Subcutaneous adipose tissue (tissue), 4 donors: ENCODE data around the gene IQSEC1. TPM values are rescaled to one million over a fixed set of nuclear protein-coding genes. Genes with fewer than 3 reads are reported as not detected.

Source experiments
- total RNA-seq, 4 donors: library from RNA; depleted of rRNA; stranded (reverse); fragments of >200 nt; gene quantifications; one replicate each; pipeline ENCODE4 v1.1.0, GENCODE V29; 2016
- TF ChIP-seq, protein P1 (sequence below): fragments of 450-650 bp; IDR thresholded peaks from one replicate; pipeline ENCODE4 v1.5.1; 2016; ENCODE audit warnings: low read depth, mild to moderate bottlenecking, control low read depth, antibody characterized with exemption, moderate library complexity

Gene IQSEC1
- total RNA-seq, 4 donors from 2014 or later, result 44.3 to 99.1 (median 51.8) TPM

DNA sequence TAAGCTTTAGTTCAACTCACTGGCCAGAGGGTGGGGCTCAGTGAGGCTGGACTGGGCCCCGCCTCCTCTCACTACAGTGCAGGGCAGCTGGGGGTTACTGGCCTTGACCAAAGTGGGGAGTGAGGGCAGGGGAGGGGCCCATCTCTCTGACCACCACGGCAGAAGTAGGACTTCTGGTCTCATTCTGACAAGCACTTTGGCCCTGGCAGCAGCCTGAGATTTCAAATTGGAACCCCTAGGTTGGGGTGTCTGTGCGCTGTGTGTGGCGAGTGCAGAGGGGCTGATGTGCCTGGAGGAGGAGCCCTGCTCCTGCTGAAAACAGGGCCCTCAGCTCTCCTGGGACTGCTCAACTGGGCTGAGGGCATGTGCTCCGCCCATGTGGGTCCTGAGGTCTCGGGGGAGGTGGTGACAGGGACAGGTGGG is 171.6 kb downstream of the IQSEC1 start:
- TF ChIP-seq, protein P1, sequence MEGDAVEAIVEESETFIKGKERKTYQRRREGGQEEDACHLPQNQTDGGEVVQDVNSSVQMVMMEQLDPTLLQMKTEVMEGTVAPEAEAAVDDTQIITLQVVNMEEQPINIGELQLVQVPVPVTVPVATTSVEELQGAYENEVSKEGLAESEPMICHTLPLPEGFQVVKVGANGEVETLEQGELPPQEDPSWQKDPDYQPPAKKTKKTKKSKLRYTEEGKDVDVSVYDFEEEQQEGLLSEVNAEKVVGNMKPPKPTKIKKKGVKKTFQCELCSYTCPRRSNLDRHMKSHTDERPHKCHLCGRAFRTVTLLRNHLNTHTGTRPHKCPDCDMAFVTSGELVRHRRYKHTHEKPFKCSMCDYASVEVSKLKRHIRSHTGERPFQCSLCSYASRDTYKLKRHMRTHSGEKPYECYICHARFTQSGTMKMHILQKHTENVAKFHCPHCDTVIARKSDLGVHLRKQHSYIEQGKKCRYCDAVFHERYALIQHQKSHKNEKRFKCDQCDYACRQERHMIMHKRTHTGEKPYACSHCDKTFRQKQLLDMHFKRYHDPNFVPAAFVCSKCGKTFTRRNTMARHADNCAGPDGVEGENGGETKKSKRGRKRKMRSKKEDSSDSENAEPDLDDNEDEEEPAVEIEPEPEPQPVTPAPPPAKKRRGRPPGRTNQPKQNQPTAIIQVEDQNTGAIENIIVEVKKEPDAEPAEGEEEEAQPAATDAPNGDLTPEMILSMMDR, result no peak

DNA sequence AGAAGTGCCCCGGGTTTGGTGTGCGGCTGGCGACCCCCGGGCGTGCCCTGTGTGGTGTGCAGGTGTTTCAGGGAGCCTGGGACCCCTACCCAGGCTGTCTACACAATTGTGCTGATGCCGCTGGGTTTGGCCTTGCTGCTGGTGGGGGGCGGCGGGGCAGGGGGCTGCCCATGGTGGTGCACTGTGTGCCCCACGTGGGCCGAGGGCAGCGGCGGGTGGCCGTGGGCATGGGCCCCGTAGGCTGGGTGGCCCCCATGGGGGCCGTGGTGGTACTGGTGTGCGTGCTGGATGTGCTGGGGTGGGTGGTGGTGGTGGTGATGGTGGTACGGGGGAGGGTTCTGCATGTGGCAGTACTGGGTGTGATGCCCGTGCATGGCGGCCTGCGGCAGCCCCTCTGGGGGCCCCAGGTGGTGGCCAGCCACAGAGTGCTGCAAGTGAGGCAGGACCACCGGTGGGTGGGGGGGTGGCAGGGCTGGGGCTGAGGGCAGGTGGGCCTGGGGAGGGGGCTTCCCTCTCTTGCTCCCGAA is 172.3 kb downstream of the IQSEC1 start:
- TF ChIP-seq, protein P1, result no peak

DNA sequence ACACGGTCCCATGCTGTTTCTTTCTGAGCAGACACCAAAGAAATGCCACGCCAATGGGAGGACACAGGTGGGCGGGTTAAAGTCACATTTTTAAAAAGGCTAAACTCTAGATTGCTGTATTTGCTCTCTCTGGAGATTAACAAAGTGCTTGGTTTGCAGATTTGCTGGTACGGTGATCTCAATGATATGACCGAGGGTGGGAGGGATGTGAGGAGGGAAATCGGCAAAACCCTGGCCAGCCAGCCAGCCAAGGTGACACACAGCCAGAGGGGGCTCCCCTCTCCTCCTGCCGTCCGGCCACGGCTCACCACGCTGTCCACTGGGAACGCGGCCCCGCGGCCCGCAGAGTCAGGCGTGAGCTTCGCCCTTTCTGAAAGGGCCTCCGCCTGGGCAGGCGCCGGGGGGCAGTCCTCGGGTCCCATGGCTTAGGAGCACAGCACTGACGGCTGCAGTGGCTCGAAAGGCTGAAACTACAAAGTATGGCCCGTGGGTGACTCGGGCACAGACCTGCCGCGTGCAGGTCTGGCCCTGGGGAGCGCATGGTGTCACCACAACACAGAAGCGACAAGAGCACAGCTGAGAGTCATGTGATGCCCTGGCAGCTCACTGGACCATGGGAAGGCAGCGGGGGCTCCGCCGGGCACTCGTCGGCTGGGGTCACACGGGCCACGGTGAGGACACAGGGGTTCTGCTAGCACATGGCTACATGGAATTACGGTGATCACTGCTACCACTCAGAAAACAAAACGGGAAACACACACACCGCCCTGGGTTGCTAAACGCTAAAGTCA is 174.1 kb downstream of the IQSEC1 start:
- TF ChIP-seq, protein P1, result no peak

DNA sequence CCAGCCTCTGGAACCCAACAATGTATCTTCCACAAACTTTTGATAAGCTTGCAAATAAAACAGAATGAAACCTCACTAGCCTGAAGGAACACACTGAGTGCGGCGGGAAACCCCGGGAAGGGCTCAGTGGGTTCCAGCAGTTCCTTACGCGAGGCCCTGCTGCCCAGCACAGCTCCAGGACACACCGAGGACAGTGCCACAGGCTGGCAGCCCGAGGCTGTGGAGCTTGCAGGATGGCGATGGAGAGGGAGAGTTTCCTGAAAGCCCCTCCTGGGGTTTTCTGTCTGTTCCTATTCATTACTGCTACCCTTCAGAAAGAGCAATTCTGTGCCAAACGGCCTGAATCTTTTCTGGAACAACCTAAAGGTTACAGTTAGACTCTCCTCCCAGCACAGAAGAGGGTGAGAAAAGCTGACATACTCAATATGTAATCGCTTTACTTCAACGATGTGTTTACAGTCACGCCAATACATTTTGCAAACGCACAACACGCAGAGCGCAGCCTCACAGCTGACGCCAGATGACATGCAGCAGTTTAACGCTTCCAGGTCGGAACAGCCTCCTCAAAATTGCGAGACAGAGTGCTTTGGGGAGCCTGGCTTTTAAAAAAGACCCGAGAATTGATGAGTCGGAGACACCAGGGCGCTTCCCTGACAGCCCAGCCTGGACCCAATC is 174.8 kb downstream of the IQSEC1 start:
- TF ChIP-seq, protein P1, result no peak

DNA sequence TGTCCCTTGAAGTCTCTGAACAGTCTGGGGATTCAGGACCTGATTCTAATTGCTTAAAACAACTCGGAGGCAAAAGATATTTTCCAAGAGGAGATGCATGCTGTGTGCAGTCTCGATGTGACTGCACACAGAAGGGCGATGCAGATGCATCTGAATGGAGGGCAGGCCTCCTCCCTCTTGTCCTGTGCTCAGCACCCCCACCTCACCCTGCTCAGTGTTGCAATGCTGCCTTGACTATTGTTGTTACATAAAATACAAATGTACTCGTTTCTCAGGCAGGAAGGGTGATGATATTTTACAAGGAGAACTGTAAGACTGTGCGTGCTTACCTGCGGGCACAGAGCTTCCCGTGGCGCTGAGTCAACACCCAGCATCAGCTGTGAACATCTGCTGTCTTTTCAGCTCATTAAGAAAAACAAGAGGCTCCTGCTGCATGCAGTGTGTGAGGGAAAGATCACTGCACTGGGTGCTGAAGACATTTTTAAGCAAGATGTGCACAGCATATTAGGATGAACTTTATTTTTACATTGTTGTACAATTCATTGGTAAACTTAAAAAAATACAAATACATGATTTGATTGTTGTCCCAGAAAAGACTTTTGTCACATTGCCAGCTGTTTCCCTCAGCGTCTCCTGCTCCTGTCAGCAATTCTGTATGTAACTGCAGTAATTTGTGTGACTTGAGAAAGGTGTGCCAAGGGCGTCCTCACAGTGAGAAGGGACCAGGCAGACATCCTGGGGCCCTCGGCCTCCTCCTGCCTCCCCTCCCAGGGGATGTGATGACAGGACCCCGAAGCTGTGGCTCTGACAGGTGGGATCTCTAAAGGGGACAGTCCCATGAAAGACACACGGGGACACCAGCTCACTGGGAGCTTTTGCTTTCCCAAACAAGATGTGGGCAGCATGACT is 175.6 kb downstream of the IQSEC1 start:
- TF ChIP-seq, protein P1, result no peak

DNA sequence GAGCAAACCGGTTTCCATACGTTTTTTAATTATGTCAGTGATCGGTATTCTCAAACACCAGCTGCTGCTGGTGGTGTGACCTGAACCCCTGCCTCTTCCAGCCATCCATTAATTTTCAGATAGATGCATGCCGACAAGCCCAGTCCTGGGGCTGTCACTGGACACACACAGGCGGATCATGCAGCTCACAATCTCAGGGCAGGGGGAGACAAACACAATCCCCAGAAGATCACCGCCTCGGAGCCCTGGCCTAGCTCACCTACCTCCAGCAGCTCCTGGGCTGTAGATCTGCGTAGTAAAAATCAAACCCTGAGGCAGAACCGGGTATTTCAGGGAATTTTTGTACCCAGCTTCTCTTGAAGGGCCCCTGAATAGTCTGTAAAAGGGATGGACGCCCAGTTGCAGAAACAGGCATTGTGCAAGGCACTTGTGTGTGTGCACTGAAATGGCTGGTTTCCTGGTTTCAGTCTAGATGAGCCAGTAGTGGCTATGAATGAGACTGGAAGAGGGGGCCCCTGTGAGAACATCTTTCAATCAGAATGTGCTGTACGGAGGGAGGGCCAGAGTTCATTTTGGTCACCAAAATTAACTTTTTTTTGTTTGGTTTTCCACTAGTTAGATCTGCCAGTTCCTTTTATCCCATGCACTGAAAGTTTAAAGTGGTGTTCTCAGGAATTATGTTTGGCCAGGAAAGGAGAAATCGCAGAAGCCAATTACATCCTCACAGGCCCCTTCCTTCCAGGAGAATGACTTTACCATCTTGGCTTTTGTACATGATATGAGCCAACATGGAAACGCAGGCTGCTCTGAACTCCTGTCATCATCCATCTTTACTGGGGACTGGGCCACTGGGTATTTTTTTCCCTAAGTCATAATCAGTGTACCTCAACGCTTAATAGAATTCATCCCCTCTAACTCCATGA is 176.9 kb downstream of the IQSEC1 start:
- TF ChIP-seq, protein P1, result no peak
